IMR-90 (cell line): Measurements from ENCODE around the gene ERMAP. TPM values are rescaled to one million over a fixed set of nuclear protein-coding genes. Genes with fewer than 3 reads are reported as not detected.

ENCODE experiments used
- ATAC-seq: fragments of 200-7000 bp; cut with Tn5 transposase; 2 replicates; pipeline ENCODE4 v1.9.1; 2020; ENCODE audit warnings: low read depth, mild to moderate bottlenecking, moderate library complexity
- BruUV-seq: library from RNA; stranded (reverse); fragments of 400-500 nt; replicated peaks from 2 replicates; lab custom pipeline; 2021; lab: Mats Ljungman, UMichigan
- CTCF ChIA-PET: fragments of 300-600 bp; formaldehyde crosslinking; extraction: SDS; loops from one replicate; lab custom pipeline; 2021; ENCODE audit warnings: antibody characterized with exemption; lab: Yijun Ruan, JAX
- POLR2A ChIA-PET: fragments of 300-600 bp; sonication (Branson Sonifier 250); formaldehyde crosslinking; loops from one replicate; lab custom pipeline; 2022; ENCODE audit warnings: antibody characterized with exemption; ENCODE audit not compliant: unreplicated experiment; lab: Charles Lee
- DNase-seq: peaks from one replicate; pipeline ENCODE4 v3.0.0; 2013
- H2AFZ ChIP-seq: replicated peaks from 2 replicates; pipeline ENCODE3; 2013; ENCODE audit warnings: low read length, mild to moderate bottlenecking; ENCODE audit not compliant: poor library complexity
- H2AK5ac ChIP-seq: 2 replicates; pipeline ENCODE4 v1.6.1; 2013; ENCODE audit warnings: low read depth, low read length, inconsistent platforms
- H2AK9ac ChIP-seq: replicated peaks from 2 replicates; pipeline ENCODE3; 2013; ENCODE audit warnings: mild to moderate bottlenecking, low read depth, low read length, moderate library complexity; ENCODE audit not compliant: poor library complexity
- H2BK120ac ChIP-seq: 2 replicates; pipeline ENCODE4 v1.6.1; 2013; ENCODE audit warnings: low read depth, low read length, inconsistent platforms
- H2BK15ac ChIP-seq: 3 replicates; pipeline ENCODE4 v1.6.1; 2013; ENCODE audit warnings: low read depth, low read length, inconsistent platforms
- H2BK20ac ChIP-seq: 2 replicates; pipeline ENCODE4 v1.6.1; 2013; ENCODE audit warnings: low read depth, mild to moderate bottlenecking, inconsistent platforms, low read length, moderate library complexity
- H2BK5ac ChIP-seq: 2 replicates; pipeline ENCODE4 v1.6.1; 2013; ENCODE audit warnings: mild to moderate bottlenecking, low read depth, low read length, inconsistent platforms; ENCODE audit not compliant: poor library complexity, severe bottlenecking
- H3K14ac ChIP-seq: replicated peaks from 2 replicates; pipeline ENCODE4 v1.6.1; 2013; ENCODE audit warnings: low read depth, low read length, inconsistent platforms
- H3K18ac ChIP-seq: 2 replicates; pipeline ENCODE4 v1.6.1; 2013; ENCODE audit warnings: low read depth, low read length, control low read depth
- H3K23ac ChIP-seq: 2 replicates; pipeline ENCODE4 v1.6.1; 2013; ENCODE audit warnings: low read depth, low read length, inconsistent platforms
- H3K27ac ChIP-seq: 2 replicates; pipeline ENCODE4 v1.5.1; 2013; ENCODE audit warnings: mild to moderate bottlenecking, control low read depth, low read length; ENCODE audit not compliant: insufficient read depth
- H3K27me3 ChIP-seq: 2 replicates; pipeline ENCODE4 v1.6.1; 2013; ENCODE audit warnings: low read length; ENCODE audit not compliant: control insufficient read depth, insufficient read depth
- H3K36me3 ChIP-seq: 2 replicates; pipeline ENCODE4 v1.6.1; 2013; ENCODE audit warnings: low read length, mixed read lengths; ENCODE audit not compliant: control insufficient read depth, insufficient read depth
- H3K4ac ChIP-seq: 2 replicates; pipeline ENCODE4 v1.6.1; 2013; ENCODE audit warnings: low read depth, low read length, inconsistent platforms
- H3K4me1 ChIP-seq: 2 replicates; pipeline ENCODE4 v1.6.1; 2013; ENCODE audit warnings: low read length, mixed read lengths; ENCODE audit not compliant: control insufficient read depth, insufficient read depth
- H3K4me2 ChIP-seq: 2 replicates; pipeline ENCODE4 v1.6.1; 2013; ENCODE audit warnings: low read depth, mild to moderate bottlenecking, control low read depth, low read length, moderate library complexity
- H3K4me3 ChIP-seq: 2 replicates; pipeline ENCODE4 v1.5.1; 2013; ENCODE audit warnings: low read depth, mild to moderate bottlenecking, control low read depth, low read length, moderate library complexity; ENCODE audit not compliant: insufficient read depth
- H3K56ac ChIP-seq: 2 replicates; pipeline ENCODE4 v1.6.1; 2013; ENCODE audit warnings: low read length, inconsistent platforms; ENCODE audit not compliant: insufficient read depth; ENCODE audit errors: extremely low read depth
- H3K79me1 ChIP-seq, 2 experiments: 2 replicates each; pipeline ENCODE4 v1.6.1; 2013; ENCODE audit warnings: low read length in 2 of 2, inconsistent platforms in 1 of 2, low read depth in 1 of 2
- H3K9ac ChIP-seq: 2 replicates; pipeline ENCODE4 v1.6.1; 2013; ENCODE audit warnings: low read depth, low read length, control low read depth
- H3K9me1 ChIP-seq: 2 replicates; pipeline ENCODE4 v1.6.1; 2013; ENCODE audit warnings: low read length, inconsistent platforms; ENCODE audit not compliant: insufficient read depth
- H3K9me3 ChIP-seq: 2 replicates; pipeline ENCODE4 v1.6.1; 2013; ENCODE audit warnings: low read length; ENCODE audit not compliant: control insufficient read depth, insufficient read depth
- H4K20me1 ChIP-seq: 2 replicates; pipeline ENCODE4 v1.6.1; 2013; ENCODE audit warnings: low read length, inconsistent platforms; ENCODE audit not compliant: insufficient read depth
- H4K5ac ChIP-seq: 2 replicates; pipeline ENCODE4 v1.6.1; 2013; ENCODE audit warnings: mild to moderate bottlenecking, low read depth, low read length, control low read depth
- H4K8ac ChIP-seq, 2 experiments: 2 replicates each; pipeline ENCODE4 v1.6.1; 2013; ENCODE audit warnings: low read depth in 2 of 2, low read length in 2 of 2, control low read depth in 1 of 2, inconsistent platforms in 1 of 2
- H4K91ac ChIP-seq: 2 replicates; pipeline ENCODE4 v1.6.1; 2013; ENCODE audit warnings: low read depth, low read length, inconsistent platforms; ENCODE audit not compliant: insufficient read depth
- NFE2L2 ChIP-seq: fragments of 150-350 bp; IDR thresholded peaks from 2 replicates; pipeline ENCODE4 v1.6.1; 2016; ENCODE audit warnings: low read depth, mild to moderate bottlenecking, low read length
- WGBS, 2 experiments: methylation state at CpG; one replicate each; pipeline versions ENCODE4 v1.1.5 to v1.1.7; 2013; ENCODE audit warnings: missing lambda C conversion rate in 2 of 2; ENCODE audit not compliant: insufficient read length in 1 of 2; ENCODE audit errors: extremely low coverage in 2 of 2; 5-methylcytosine and 5-hydroxymethylcytosine counted together
- dilution Hi-C: fragments of 300-500 bp; cut with HindIII; formaldehyde crosslinking; loops from one replicate; pipeline ENCODE4 v1.14.3; 2018; ENCODE audit warnings: low sequenced_read_pairs; ENCODE audit not compliant: unreplicated experiment
- in situ Hi-C: fragments of 300-500 bp; cut with MboI; formaldehyde crosslinking; loops from 3 replicates; pipeline ENCODE4 v1.14.3; 2019; ENCODE audit warnings: low sequenced_read_pairs, inconsistent platforms, mixed read lengths
- intact Hi-C: fragments of 100-400 bp; cut with micrococcal nuclease; formaldehyde crosslinking; loops from 2 replicates; pipeline ENCODE4 v1.10.0; 2022
- polyA plus RNA-seq, 3 experiments: library from polyadenylated mRNA; depleted of rRNA; stranded (reverse); fragments of >200 nt; gene quantifications; 2 replicates each; pipeline ENCODE4 v1.2.3, GENCODE V29; 2012; ENCODE audit warnings: low replicate concordance in 1 of 3
- total RNA-seq: library from RNA; depleted of rRNA; stranded (reverse); fragments of >200 nt; gene quantifications from 2 replicates; pipeline ENCODE4 v1.2.3, GENCODE V29; 2012

ERMAP gene
- total and polyA plus RNA-seq, 2 of the 4 experiments (the other 2 are of a cell fraction): 5.0 to 7.2 TPM

DNA sequence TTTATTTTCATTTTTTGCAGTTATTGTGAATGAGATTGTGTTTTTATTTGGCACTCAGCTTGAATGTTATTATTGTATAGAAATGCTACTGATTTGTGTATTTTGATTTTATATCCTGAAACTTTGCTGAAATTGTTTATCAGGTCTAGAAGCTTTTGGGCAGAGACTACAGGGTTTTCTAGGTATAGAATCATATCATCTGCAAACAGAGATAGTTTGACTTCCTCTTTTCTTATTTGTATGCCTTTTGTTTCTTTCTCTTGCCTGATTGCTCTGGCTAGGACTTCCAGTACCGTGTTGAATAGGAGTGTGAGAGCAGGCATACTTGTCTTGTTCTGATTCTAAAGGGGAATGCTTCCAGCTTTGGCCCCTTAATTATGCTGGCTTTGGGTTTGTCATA is 56.7 kb downstream of the ERMAP start:
- Histone ChIP-seq H3K36me3 (no peaks in the 10 kb centered on the region), H2AK5ac (no peak overlapping the region), H2BK15ac (no peak overlapping the region), H3K9ac (no peak overlapping the region), H3K27me3 (peaks cover 11% of the 10 kb centered on the region), H2BK120ac (no peak overlapping the region), H3K23ac (no peak overlapping the region), H3K56ac (no peak overlapping the region), H4K5ac (no peak overlapping the region), H2AK9ac (no peak overlapping the region), H3K9me3 (no peaks in the 10 kb centered on the region), H3K18ac (no peak overlapping the region), H3K79me1 (no peaks in the 10 kb centered on the region), H3K27ac (no peak overlapping the region), H3K4me3 (no peak overlapping the region), H2BK5ac (no peak overlapping the region), H3K9me1 (no peaks in the 10 kb centered on the region), H3K4me1 (no peaks in the 10 kb centered on the region), H4K91ac (no peak overlapping the region), H3K4me2 (no peak overlapping the region), H2BK20ac (no peak overlapping the region), H4K8ac (no peak overlapping the region), H3K14ac (no peak overlapping the region), H2AFZ (no peak overlapping the region), H3K4ac (no peak overlapping the region), H4K20me1 (no peaks in the 10 kb centered on the region)
- intact Hi-C loops (no loop called here), in situ Hi-C loops (no loop called here), dilution Hi-C loops (no loop called here)
- DNase-seq: no peak
- POLR2A ChIA-PET: no interaction called here
- WGBS, 2 experiments: no CpG with 5 or more reads among the region's 1 CpG
- CTCF ChIA-PET: no interaction called here
- ATAC-seq: no peak
- no peak for TF ChIP-seq NFE2L2
- BruUV-seq: no TSS peak
